ENCODE results near the gene KCNH2.

The KCNH2 gene

GRCh38 chr7:150901160-150902035, 76.7 kb downstream of the KCNH2 start:
- DNase-seq, result no peak

GRCh38 chr7:150900675-150901074, 77.4 kb downstream of the KCNH2 start:
- no peak for DNase-seq

DNA sequence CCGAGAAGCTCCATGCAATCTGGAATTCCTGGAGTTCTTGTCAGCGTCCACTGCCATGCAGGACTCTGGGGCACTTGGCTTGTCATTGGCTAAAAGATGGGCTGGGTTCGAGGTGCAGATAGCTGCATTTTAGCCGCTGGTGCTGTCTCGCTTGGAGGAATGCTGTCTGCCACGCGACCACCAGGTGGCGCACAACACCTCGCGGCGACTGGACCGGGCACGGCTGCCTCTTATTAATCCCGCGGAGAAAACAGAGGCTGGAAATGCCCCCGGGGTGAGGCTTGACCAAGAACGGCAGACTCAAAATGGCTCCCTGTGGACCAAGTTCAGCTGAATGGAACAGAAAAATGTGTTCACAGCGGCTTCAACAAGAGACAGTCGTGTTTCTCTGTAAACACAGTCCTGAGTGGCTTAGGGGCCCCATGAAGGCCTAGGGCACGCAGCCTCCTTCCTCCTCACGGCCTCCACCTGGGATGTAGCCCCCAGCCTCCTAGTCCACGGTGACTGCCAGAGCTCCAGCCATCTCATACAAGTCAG, 79.6 kb downstream of the KCNH2 start:
- DNase-seq, result peak; percentile 83

- no peak for DNase-seq
These were observed 80.3 kb downstream of the KCNH2 start for GRCh38 chr7:150897502-150898474.

DNA sequence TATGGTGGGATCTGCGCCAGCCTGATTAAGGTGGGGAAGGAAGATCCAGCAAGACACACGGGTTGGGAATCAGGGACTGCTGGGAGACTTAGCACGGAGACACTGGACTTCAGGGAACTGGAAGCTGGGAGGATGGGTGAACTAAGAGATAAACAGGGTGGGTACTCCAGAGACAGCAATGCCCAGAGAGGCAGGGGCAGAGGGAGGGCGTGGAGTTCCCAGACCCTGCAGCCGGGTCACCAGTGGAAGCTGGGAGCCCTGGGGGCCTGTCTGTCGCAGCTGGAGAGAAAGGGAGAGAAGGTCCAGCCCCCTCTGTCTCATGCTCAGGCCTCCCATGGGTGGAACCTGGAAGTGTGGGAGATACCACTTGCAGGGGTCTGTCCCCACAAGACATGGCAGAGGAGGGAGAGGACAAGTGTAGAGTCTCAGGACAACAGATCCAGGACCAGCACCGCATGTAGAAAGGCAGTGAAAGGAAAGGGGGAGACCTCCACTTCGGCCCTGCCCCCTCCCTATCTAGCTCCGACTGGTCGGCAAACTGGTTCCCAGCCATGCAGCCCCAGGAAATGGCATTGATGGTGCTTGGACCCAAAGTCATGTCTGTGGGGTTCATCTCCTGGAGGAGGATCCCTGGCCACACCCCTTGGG, 81.4 kb downstream of the KCNH2 start:
- DNase-seq, result no peak

- no peak for DNase-seq
These were observed 82.3 kb downstream of the KCNH2 start for GRCh38 chr7:150895809-150896208.
